ENCODE results near the gene THADA.

The THADA gene

GRCh38 chr2:43226955-43227829 is 368.6 kb downstream of the THADA start:
- peak in 57 of 58 donors; percentile 20 to 97 (median 86) for DNase-seq

GRCh38 chr2:43226558-43226954 is 369.3 kb downstream of the THADA start, which contains the start of gene ZFP36L2:
TSS of gene ZFP36L2 (minus strand) at chr2:43226606. CDS start at chr2:43226315, 291 bp downstream.
- peak; percentile 24 to 98 (median 92) for DNase-seq

- peak in 37 of 58 donors; percentile 14 to 80 (median 58) for DNase-seq
Observed at GRCh38 chr2:43225788-43226557, 369.9 kb downstream of the THADA start.

GRCh38 chr2:43225093-43225787 is 370.6 kb downstream of the THADA start:
- DNase-seq, result peak in 27 of 58 donors; percentile 21 to 71 (median 56)

GRCh38 chr2:43224571-43225092 is 371.2 kb downstream of the THADA start:
- peak in 4 of 58 donors; percentile 28 to 46 (median 36) for DNase-seq

- DNase-seq, result peak in 41 of 58 donors; percentile 12 to 68 (median 41)
Observed at GRCh38 chr2:43224131-43224570, 371.7 kb downstream of the THADA start.

- no peak for DNase-seq
Observed at GRCh38 chr2:43223521-43224001, 372.3 kb downstream of the THADA start.

GRCh38 chr2:43222475-43223309 is 373.1 kb downstream of the THADA start:
- DNase-seq, result no peak

- peak; percentile 20 to 95 (median 84) for DNase-seq
Observed at GRCh38 chr2:43221763-43222474, 373.9 kb downstream of the THADA start.

GRCh38 chr2:43221124-43221762 is 374.6 kb downstream of the THADA start:
- DNase-seq, result peak in 21 of 58 donors; percentile 10 to 44 (median 22)

- no peak for DNase-seq
Observed at GRCh38 chr2:43220760-43221123, 375.1 kb downstream of the THADA start.

- DNase-seq, result peak in 1 of 58 donors; percentile 61
Observed at GRCh38 chr2:43220229-43220751, 375.5 kb downstream of the THADA start.

GRCh38 chr2:43219383-43220228 is 376.2 kb downstream of the THADA start:
- DNase-seq, result peak in 56 of 58 donors; percentile 11 to 90 (median 73)

- DNase-seq, result peak in 5 of 58 donors; percentile 22 to 59 (median 34)
Observed at GRCh38 chr2:43218702-43219382, 377.0 kb downstream of the THADA start.

GRCh38 chr2:43218155-43218701 is 377.6 kb downstream of the THADA start:
- peak in 3 of 58 donors; percentile 13 to 59 (median 34) for DNase-seq

All from anterior cingulate cortex (tissue), 58 donors.